H1 (cell line): ENCODE data around the gene KCNIP3.

Source experiments
- CTCF ChIP-seq, 3 experiments: IDR thresholded peaks; 1 replicate in 2 of 3; 2 replicates in 1 of 3; pipeline versions ENCODE4 v1.5.1 to v1.6.1; 2011; ENCODE audit warnings: low read length in 3 of 3, mild to moderate bottlenecking in 3 of 3, inconsistent platforms in 2 of 3, low read depth in 1 of 3, moderate library complexity in 1 of 3; ENCODE audit not compliant: insufficient read depth in 1 of 3; ENCODE audit errors: control extremely low read depth in 1 of 3
- EP300 ChIP-seq, 2 experiments: IDR thresholded peaks; 1 replicate in 1 of 2; 2 replicates in 1 of 2; pipeline ENCODE4 v1.6.1; 2011 to 2012; ENCODE audit warnings: low read depth in 2 of 2, low read length in 2 of 2, mild to moderate bottlenecking in 2 of 2, borderline replicate concordance in 1 of 2, inconsistent platforms in 1 of 2, moderate library complexity in 1 of 2
- EZH2 ChIP-seq: fragments of 200-600 bp; sonication (generic); IDR thresholded peaks from 2 replicates; pipeline ENCODE4 v1.7.1; 2012; ENCODE audit warnings: low read depth, mild to moderate bottlenecking, moderate library complexity, low read length, inconsistent platforms; ENCODE audit not compliant: severe bottlenecking
- KDM1A ChIP-seq: fragments of 200-600, 300-600 bp; sonication (generic); IDR thresholded peaks from 2 replicates; pipeline ENCODE4 v1.7.1; 2016; ENCODE audit warnings: mild to moderate bottlenecking, low read length, borderline replicate concordance
- POLR2A ChIP-seq, 2 experiments: IDR thresholded peaks; 1 replicate in 1 of 2; 2 replicates in 1 of 2; pipeline ENCODE4 v1.6.1; 2011; ENCODE audit warnings: low read depth in 2 of 2, low read length in 2 of 2, mild to moderate bottlenecking in 2 of 2; ENCODE audit errors: control extremely low read depth in 1 of 2

GRCh38 chr2:95308426-95308990, 11.4 kb downstream of the KCNIP3 start:
- TF ChIP-seq POLR2A (IDR thresholded peaks at IDR 0.05; ENCODE audit: control extremely low read depth in 1 of 2, low read depth in 2 of 2, low read length in 2 of 2) = no peak
- no peak for TF ChIP-seq KDM1A
- no peak for TF ChIP-seq CTCF (IDR thresholded peaks at IDR 0.05; ENCODE audit: control extremely low read depth in 1 of 3, insufficient read depth in 1 of 3, low read depth in 1 of 3, low read length in 3 of 3)
- no peak for TF ChIP-seq EP300 (IDR thresholded peaks at IDR 0.05; ENCODE audit: borderline replicate concordance in 1 of 2, low read depth in 2 of 2, low read length in 2 of 2)
- TF ChIP-seq EZH2 = no peak
